22Rv1 (cell line): ENCODE data around the gene BAG2.

Source experiments
- ZFX ChIP-seq: fragments of 450-650 bp; IDR thresholded peaks from 2 replicates; pipeline ENCODE4 v1.6.1; 2017; ENCODE audit warnings: antibody characterized with exemption, borderline replicate concordance
- TF ChIP-seq, protein P1 (sequence below): fragments of 450-650 bp; IDR thresholded peaks from 2 replicates; pipeline ENCODE4 v1.5.1; 2017; ENCODE audit warnings: mild to moderate bottlenecking

- TF ChIP-seq, protein P1, sequence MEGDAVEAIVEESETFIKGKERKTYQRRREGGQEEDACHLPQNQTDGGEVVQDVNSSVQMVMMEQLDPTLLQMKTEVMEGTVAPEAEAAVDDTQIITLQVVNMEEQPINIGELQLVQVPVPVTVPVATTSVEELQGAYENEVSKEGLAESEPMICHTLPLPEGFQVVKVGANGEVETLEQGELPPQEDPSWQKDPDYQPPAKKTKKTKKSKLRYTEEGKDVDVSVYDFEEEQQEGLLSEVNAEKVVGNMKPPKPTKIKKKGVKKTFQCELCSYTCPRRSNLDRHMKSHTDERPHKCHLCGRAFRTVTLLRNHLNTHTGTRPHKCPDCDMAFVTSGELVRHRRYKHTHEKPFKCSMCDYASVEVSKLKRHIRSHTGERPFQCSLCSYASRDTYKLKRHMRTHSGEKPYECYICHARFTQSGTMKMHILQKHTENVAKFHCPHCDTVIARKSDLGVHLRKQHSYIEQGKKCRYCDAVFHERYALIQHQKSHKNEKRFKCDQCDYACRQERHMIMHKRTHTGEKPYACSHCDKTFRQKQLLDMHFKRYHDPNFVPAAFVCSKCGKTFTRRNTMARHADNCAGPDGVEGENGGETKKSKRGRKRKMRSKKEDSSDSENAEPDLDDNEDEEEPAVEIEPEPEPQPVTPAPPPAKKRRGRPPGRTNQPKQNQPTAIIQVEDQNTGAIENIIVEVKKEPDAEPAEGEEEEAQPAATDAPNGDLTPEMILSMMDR = no peak
- TF ChIP-seq ZFX = no peak
These were observed 10.1 kb upstream of the BAG2 start for GRCh38 chr6:57162028-57162427.
